Colon (tissue), 2 donors: ENCODE measurements around the gene OCA2.
"Not testable (repeated sequence)": the region's sequence is repeated elsewhere in the genome, so short reads cannot be mapped to it uniquely, and the experiment has no call there.

Experiments
- FAIRE-seq: peaks from 2 replicates; lab custom pipeline; 2012; peaks lifted over from hg19 to GRCh38; lab: Jason Lieb, UNC
- donor health status: control.
- donor health status: control.

The OCA2 gene

GRCh38 chr15:27770769-27771554, 328.2 kb downstream of the OCA2 start:
- FAIRE-seq: no peak

DNA sequence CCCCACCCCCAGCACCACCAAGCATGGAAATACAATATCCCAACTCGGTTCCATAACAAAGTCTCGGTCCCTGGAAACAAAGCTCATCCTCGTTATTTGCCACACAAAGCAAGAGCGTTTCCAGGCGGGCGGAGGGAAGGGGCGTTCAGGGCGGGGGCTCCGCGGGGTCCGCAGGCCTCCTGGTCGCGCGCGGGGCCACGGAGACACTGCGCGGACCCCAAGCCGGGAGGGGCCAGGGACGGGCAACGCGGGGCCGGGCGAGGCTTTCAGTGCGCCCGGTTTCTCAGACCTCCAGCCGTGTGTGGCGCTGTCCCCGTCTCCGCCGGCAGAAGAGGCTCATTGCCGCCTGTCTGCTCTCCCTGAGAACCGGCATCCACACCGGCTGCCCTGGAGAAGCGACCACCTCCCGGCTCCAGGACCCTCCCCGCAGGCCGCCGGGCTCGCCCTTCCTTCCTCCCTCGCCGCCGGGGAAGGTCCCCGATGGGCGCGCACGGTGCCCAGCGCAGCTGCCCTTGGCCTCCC, 329.0 kb downstream of the OCA2 start:
- FAIRE-seq: no peak

DNA sequence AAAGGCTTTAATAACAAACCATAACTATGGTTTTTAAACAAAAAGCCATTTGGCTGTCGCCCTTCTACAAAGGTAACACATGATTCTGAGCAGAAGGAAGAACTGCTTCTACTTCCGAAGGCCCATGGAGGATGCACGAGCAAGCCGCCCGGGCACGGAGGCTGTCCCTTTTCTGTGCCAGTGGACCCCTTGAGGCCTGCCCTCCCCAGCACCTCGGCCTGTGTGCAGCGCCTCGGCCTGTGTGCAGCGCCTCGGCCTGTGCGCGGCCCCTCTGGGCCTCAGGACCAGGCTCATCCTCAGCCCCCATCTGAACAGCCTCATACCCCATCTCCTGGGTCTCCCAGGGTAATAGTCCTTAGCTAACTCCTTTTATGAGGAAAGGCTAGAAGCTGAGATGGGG, 329.5 kb downstream of the OCA2 start:
- FAIRE-seq: no peak

DNA sequence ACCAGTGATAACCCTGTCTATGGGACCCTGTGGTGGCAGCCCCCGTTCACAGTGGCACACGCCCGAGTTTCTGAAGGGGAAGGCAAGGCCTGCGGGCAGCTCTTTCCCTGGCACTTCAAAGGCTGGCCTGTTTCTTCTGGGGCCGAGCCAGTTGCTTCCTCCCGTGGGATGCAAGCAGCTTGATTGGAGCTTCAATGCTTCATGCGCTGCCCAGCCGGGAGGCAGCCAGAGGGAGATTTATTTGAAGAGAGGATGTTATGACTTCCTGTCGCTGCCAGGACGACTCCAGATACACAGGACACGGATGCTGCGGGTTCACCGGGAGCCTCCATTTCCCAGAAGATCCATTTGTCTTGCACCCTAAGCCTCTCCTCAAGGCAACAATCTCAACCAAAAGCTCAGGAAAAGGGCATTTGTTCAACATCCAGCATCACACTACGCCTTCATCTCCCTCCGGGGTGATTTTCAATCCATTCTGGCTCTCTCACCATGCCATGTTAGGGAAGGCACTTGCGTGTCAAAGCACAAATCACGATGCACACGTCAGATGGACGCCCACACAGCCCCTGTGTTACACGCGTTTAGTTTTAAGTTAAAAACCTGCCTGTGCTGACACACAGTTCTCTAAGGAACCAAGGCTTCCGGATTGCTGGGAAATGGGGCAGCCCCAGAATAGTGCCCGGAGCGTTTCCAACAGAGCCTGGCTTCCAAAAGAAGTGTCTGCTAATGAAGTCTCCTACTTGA, 330.2 kb downstream of the OCA2 start:
- no peak for FAIRE-seq

DNA sequence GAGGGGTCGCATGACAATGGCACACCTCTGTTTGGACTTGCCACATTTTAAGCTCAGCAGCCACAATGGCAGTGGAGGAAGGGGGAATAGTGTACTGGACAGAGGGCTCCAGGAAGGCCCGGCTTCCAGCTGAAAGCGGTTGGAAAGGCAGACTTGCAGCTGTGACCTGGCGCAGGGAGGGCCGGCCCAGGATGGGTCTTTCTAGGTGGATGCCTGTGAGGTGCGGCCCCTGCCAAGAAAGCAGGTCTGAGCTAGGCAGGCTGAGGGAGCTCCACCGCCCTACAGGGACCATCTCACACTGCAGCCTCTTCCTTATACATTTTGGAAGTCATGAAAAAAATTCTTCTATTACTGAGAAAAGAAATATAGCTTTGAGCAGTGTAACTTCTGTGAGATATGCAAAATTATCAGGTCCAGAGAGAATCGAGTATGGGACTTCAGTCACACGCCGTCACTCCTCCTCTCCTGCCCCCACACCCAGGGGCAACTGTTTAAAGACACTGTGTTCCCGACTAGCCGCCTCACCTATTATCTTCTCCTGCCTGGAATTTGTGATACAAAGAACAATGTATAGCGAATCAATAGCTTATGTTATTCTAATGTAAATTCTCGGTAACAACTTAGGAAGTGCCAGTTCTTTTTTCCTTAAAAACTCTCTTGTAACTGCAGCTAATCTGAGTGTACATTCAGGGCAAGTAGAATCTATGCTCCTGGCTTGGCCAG, 331.0 kb downstream of the OCA2 start:
- no peak for FAIRE-seq

DNA sequence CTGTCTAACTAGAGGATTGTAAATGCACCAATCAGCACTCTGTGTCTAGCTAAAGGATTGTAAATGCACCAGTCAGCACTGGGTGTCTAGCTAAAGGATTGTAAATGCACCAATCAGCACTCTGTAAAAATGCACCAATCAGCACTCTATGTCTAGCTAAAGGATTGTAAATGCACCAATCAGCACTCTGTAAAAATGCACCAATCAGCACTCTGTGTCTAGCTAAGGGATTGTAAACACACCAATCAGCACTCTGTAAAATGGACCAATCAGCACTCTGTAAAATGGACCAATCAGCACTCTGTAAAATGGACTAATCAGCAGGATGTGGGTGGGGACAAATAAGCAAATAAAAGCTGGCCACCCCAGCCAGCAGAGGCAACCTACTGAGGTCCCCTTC, 331.7 kb downstream of the OCA2 start:
- FAIRE-seq: not testable (repeated sequence)

- no peak for FAIRE-seq
Observed at GRCh38 chr15:27764339-27764738, 334.8 kb downstream of the OCA2 start.

DNA sequence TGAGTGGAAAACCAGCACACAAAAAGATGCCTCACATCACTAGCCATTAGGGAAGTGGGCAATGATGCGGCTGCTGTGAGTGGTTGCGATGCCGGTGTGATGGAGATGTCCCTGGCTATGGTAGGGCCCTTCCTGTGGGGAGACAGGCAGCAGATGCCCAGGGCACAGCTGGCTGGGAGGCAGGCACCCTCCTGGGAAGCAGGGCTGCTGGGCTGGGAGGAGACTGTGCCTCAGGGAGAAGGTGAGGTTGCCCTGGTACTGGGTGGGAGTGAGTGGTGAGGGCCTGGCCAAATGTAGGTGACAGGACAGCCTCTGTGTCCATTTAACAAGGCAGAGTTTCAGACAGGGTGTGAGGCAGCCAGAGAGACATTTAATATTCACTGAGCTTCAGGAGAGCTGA, 335.6 kb downstream of the OCA2 start:
- no peak for FAIRE-seq

DNA sequence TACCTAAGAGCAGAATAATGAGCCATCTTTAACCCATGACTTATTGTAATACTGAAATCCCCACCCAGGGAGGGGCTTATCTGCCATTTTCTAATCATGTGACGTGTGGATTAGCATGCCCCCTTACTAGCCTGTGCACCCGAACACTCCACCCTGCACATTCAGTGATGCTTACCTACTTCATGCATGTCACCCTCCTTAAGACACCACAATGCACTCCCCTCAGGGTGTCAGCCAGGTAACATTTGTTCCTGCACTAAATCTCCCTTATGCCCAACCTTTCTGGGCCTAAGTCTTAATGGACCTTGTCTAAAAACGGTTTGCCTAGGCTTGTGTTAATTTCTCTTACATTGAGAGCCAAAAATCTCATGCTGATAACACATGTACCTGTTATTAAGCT, 336.6 kb downstream of the OCA2 start:
- FAIRE-seq: no peak

DNA sequence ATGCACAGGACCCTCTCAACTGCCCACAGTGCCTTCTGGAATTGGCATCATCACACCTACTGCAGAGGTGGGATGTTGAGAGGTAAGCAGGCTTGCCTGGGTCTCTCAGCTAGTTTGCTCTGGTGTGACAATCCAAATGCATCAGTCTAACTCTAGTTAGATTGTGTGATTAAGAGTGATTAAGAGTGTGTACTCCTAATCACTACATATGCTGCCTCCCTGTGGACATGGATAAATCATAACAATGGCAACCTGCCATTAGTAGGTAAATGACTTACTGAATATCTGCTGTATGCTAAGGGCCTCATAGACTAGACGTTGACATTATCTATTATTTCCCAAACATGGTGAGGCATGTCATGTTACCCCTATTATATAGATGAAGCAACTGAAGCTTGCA, 342.1 kb downstream of the OCA2 start:
- FAIRE-seq: no peak

- no peak for FAIRE-seq
Observed at GRCh38 chr15:27752691-27753090, 346.4 kb downstream of the OCA2 start.

- FAIRE-seq: no peak
Observed at GRCh38 chr15:27747997-27748396, 351.1 kb downstream of the OCA2 start.

DNA sequence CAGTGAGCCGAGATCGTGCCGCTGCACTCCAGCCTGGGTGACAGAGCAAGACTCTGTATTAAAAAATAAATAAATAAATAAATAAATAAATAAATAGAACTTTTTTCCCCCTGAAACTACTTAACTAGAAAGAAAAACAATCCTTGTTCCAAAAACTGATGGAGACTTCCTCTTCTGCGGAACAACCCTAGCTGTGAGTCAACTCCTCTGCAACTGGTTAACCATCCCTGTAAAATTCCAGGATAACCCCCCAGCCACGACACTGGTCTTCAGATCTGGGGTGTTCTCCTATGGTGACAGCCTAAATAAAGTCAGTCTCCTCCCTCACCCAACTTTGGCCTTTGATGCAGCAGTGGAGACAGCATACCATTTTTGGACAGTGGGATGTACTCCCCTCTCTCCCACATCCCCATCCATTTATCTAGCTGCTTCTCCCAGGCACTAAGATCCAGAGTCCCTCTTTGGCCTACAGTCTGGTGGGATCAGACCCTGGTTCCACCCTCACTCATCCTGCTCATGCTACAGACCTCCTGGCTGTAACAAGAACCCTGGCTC, 352.6 kb downstream of the OCA2 start:
- no peak for FAIRE-seq

GRCh38 chr15:27744641-27745040, 354.5 kb downstream of the OCA2 start:
- FAIRE-seq: no peak

- FAIRE-seq: no peak
Observed at GRCh38 chr15:27743638-27744037, 355.5 kb downstream of the OCA2 start.

GRCh38 chr15:27742751-27743477, 356.2 kb downstream of the OCA2 start:
- no peak for FAIRE-seq

DNA sequence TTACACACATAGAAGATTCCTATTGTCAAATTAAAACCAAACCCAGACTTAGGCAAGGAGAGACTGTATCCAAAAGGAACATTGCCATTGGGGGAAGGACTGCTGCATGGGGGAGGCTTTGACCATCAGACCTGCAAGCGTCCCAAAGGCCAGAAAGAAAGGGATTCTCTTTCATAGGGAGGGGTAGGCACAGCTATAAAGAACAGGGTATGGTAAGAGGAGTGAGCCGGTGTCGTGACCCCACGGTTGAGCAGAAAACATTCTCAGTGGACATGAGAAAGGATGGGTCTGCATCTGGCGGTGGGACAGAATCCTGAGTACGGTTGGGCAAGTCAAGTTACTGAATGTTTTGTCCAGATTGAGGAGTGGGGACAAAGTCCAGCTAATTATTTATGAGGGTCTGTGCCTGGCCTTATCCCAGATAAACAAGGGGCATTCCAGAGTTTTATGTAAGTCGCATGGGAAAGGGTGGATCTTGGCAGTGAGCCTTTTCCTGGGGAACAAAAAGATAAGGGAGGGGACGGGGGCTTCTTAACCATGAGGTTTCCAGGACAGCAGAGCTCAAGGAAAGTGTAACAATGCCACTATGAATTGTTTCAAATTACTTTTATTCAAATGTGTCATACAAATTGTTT, 357.8 kb downstream of the OCA2 start:
- FAIRE-seq: no peak

GRCh38 chr15:27734785-27735495, 364.2 kb downstream of the OCA2 start:
- no peak for FAIRE-seq

DNA sequence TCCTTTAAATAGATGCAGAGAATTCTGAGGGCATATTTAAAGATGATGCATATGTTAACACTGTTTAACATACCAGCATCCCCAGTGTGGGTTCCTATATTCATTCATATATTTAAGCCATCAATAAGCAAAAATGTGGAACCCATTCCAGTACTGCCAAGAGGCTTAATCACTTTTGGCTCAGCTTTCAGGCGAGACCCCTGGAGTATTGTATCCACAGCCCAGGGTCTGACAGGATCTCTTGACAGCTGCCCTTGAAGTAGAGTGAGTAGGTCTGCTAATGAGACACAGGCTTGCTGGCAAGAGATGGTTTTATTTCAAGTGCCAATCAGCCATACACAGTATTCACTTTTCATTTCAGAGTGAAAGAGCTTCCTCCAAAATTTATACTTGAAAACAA, 367.3 kb downstream of the OCA2 start:
- FAIRE-seq: no peak

- no peak for FAIRE-seq
Observed at GRCh38 chr15:27730868-27731267, 368.2 kb downstream of the OCA2 start.

DNA sequence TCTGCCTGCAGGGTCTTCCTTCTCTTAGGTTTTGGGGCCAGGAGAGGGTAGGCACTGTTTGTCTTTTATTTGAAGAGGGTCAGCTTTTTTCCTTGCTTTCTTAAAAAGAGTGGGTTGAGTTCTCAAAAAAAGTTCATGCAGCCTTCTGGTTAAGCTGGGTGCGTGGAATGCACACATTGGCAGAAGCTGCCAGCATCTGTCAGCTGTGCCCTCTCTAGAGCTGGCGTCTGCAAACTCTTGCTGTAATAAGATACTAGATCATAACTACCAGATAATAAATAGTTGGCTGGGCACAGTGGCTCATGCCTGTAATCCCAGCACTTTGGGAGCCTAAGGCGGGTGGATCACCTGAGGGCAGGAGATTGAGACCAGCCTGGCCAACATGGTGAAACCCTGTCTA, 373.4 kb downstream of the OCA2 start:
- FAIRE-seq: no peak
